Head of caudate nucleus (tissue), 42 donors: ENCODE results near the gene MBD5.

Experiments used
- DNase-seq, 42 donors: peaks; one replicate each; pipeline versions ENCODE4 v3.0.0 to v3.0.0-alpha.2; 2020 to 2021; ENCODE audit warnings: mixed read lengths in 7 of 42
- intact Hi-C: fragments of 100-400 bp; cut with DNase I; formaldehyde crosslinking; loops from one replicate; pipeline ENCODE4 v1.15.0; 2022

MBD5 gene

GRCh38 chr2:148546270-148546669, 525.4 kb downstream of the MBD5 start:
- intact Hi-C loops = no loop called here
- no peak for DNase-seq

- no peak for DNase-seq
- intact Hi-C loops = no loop called here
Observed at GRCh38 chr2:148548716-148549400, 528.0 kb downstream of the MBD5 start.

- intact Hi-C loops = no loop called here
- DNase-seq = no peak
Observed at GRCh38 chr2:148552675-148553331, 531.9 kb downstream of the MBD5 start.

GRCh38 chr2:148553332-148553887, 532.5 kb downstream of the MBD5 start:
- intact Hi-C loops = no loop called here
- DNase-seq = no peak

GRCh38 chr2:148554459-148555247, 533.8 kb downstream of the MBD5 start:
- intact Hi-C loops = no loop called here
- DNase-seq = no peak

- intact Hi-C loops = no loop called here
- no peak for DNase-seq
Observed at GRCh38 chr2:148555622-148556294, 534.9 kb downstream of the MBD5 start.

GRCh38 chr2:148557844-148558436, 537.0 kb downstream of the MBD5 start:
- DNase-seq = no peak
- intact Hi-C loops = no loop called here

GRCh38 chr2:148560496-148560895, 539.6 kb downstream of the MBD5 start:
- intact Hi-C loops = no loop called here
- DNase-seq = no peak

- DNase-seq = no peak
- intact Hi-C loops = no loop called here
Observed at GRCh38 chr2:148561389-148561788, 540.5 kb downstream of the MBD5 start.

GRCh38 chr2:148565272-148565894, 544.5 kb downstream of the MBD5 start:
- peak in 1 of 42 donors; percentile 7 for DNase-seq
- intact Hi-C loops = no loop called here
